B cell (primary cell): ENCODE measurements around the gene NDRG3. TPM values are rescaled to one million over a fixed set of nuclear protein-coding genes. Genes with fewer than 3 reads are reported as not detected.

Experiments used
- ATAC-seq: fragments of 200-7000 bp; cut with Tn5 transposase; one replicate; pipeline ENCODE4 v1.10.0; 2021; ENCODE audit warnings: low read depth, mild to moderate bottlenecking, moderate number of reproducible peaks, moderate library complexity
- CTCF ChIA-PET: fragments of 350-600 bp; sonication (Branson Sonifier 250); formaldehyde crosslinking; loops from one replicate; lab custom pipeline; 2021; ENCODE audit warnings: antibody characterized with exemption, inconsistent platforms; lab: Charles Lee
- POLR2A ChIA-PET: fragments of 350-600 bp; sonication (Branson Sonifier 250); formaldehyde crosslinking; loops from one replicate; lab custom pipeline; 2021; ENCODE audit warnings: antibody characterized with exemption; lab: Charles Lee
- DNase-seq: peaks from one replicate; pipeline ENCODE4 v3.0.0; 2013
- H2AFZ ChIP-seq: 2 replicates; pipeline ENCODE4 v1.6.1; 2012; ENCODE audit warnings: mild to moderate bottlenecking, low read depth, low read length; ENCODE audit not compliant: insufficient read depth, poor library complexity, severe bottlenecking
- H3K27ac ChIP-seq, 2 donors: 1 replicate in 1 of 2; 2 replicates in 1 of 2; pipeline ENCODE4 v1.5.1; 2012 to 2013; ENCODE audit warnings: low read length in 2 of 2, mild to moderate bottlenecking in 2 of 2, moderate library complexity in 1 of 2
- H3K27me3 ChIP-seq, 4 experiments: fragments of 200-600 bp in 1 of 4; sonication (generic) in 1 of 4; replicated peaks in 1 of 4; 1 replicate in 2 of 4; 2 replicates in 2 of 4; pipeline versions ENCODE4 v1.6.1 to v1.7.0; 2013 to 2016; ENCODE audit warnings: low read length in 3 of 4, mild to moderate bottlenecking in 2 of 4, mixed read lengths in 1 of 4, moderate library complexity in 1 of 4; ENCODE audit not compliant: insufficient read depth in 4 of 4, control insufficient read depth in 3 of 4; ENCODE audit errors: control extremely low read depth in 1 of 4
- H3K36me3 ChIP-seq, 2 experiments: replicated peaks in 1 of 2; 1 replicate in 1 of 2; 2 replicates in 1 of 2; pipeline versions ENCODE4 v1.6.1 to v1.7.1; 2013; ENCODE audit warnings: low read length in 1 of 2; ENCODE audit not compliant: insufficient read depth in 2 of 2, control insufficient read depth in 1 of 2; ENCODE audit errors: control extremely low read depth in 1 of 2, extremely low read depth in 1 of 2
- H3K4me1 ChIP-seq, 2 donors: fragments of 200-600 bp in 1 of 2; sonication (generic) in 1 of 2; 1 replicate in 1 of 2; 2 replicates in 1 of 2; pipeline versions ENCODE4 v1.5.1 to v1.6.1; 2013 to 2017; ENCODE audit warnings: low read length in 2 of 2; ENCODE audit not compliant: control insufficient read depth in 2 of 2, insufficient read depth in 2 of 2
- H3K4me2 ChIP-seq: replicated peaks from 2 replicates; pipeline ENCODE3; 2012; ENCODE audit warnings: mild to moderate bottlenecking, low read depth, low read length; ENCODE audit not compliant: poor library complexity, severe bottlenecking
- H3K4me3 ChIP-seq, 5 experiments: fragments of 200-600 bp in 1 of 5; sonication (generic) in 1 of 5; 1 replicate in 3 of 5; 2 replicates in 2 of 5; pipeline versions ENCODE4 v1.5.1 to v1.7.0; 2011 to 2016; ENCODE audit warnings: low read length in 4 of 5, mild to moderate bottlenecking in 4 of 5, low read depth in 2 of 5, control low read depth in 1 of 5, moderate library complexity in 1 of 5; ENCODE audit not compliant: insufficient read depth in 1 of 5; ENCODE audit errors: control extremely low read depth in 1 of 5, extremely low read depth in 1 of 5
- H3K79me2 ChIP-seq: fragments of 200-600 bp; sonication (generic); one replicate; pipeline ENCODE4 v1.6.0; 2016; ENCODE audit warnings: low read length; ENCODE audit not compliant: control insufficient read depth, insufficient read depth
- H3K9ac ChIP-seq: fragments of 200-600 bp; sonication (generic); 2 replicates; pipeline ENCODE4 v1.6.1; 2017; ENCODE audit warnings: mild to moderate bottlenecking, low read length, moderate library complexity
- H3K9me3 ChIP-seq, 3 donors: one replicate each; pipeline versions ENCODE4 v1.6.1 to v1.7.1; 2013; ENCODE audit warnings: low read length in 2 of 3; ENCODE audit not compliant: control insufficient read depth in 2 of 3, insufficient read depth in 1 of 3; ENCODE audit errors: control extremely low read depth in 1 of 3
- H4K20me1 ChIP-seq: 2 replicates; pipeline ENCODE4 v1.6.0; 2012; ENCODE audit warnings: mild to moderate bottlenecking, low read length; ENCODE audit not compliant: insufficient read depth, control insufficient read depth, poor library complexity, severe bottlenecking
- H3K27ac Mint-ChIP-seq: one replicate; pipeline ENCODE4 v1.8.0; 2021; ENCODE audit warnings: mixed read lengths
- H3K27me3 Mint-ChIP-seq: one replicate; pipeline ENCODE4 v1.8.0; 2021; ENCODE audit warnings: mixed read lengths
- H3K4me1 Mint-ChIP-seq: one replicate; pipeline ENCODE4 v1.8.0; 2021; ENCODE audit warnings: mixed read lengths
- H3K4me3 Mint-ChIP-seq: one replicate; pipeline ENCODE4 v1.8.0; 2021; ENCODE audit warnings: mixed read lengths
- H3K9me3 Mint-ChIP-seq: one replicate; pipeline ENCODE4 v1.8.0; 2022; ENCODE audit warnings: mixed read lengths; ENCODE audit not compliant: insufficient read depth
- EZH2 ChIP-seq: IDR thresholded peaks from 2 replicates; pipeline ENCODE4 v1.6.1; 2012; ENCODE audit warnings: borderline replicate concordance, low read depth, mild to moderate bottlenecking, moderate library complexity, low read length; ENCODE audit not compliant: insufficient read depth, poor library complexity, severe bottlenecking
- WGBS: methylation state at CpG from one replicate; pipeline ENCODE4 v1.1.5; 2013; ENCODE audit warnings: missing lambda C conversion rate; ENCODE audit not compliant: insufficient coverage; 5-methylcytosine and 5-hydroxymethylcytosine counted together
- intact Hi-C: fragments of 100-400 bp; cut with micrococcal nuclease; formaldehyde crosslinking; loops from one replicate; pipeline ENCODE4 v1.10.0; 2022
- polyA plus RNA-seq: library from polyadenylated mRNA; depleted of rRNA; stranded (reverse); fragments of >200 nt; gene quantifications from 2 replicates; pipeline ENCODE4 v1.2.3, GENCODE V29; 2012
- total RNA-seq, 2 donors: library from RNA; stranded (reverse); fragments of 120-200 nt in 1 of 2; gene quantifications; 1 replicate in 1 of 2; 2 replicates in 1 of 2; pipeline versions ENCODE4 v1.2.3 to v1.2.4, GENCODE V29; 2013 to 2022
- TF ChIP-seq, protein P1 (sequence below): fragments of 200-600 bp; IDR thresholded peaks from one replicate; pipeline ENCODE4 v1.8.0; 2022; ENCODE audit warnings: antibody characterized with exemption, mild to moderate bottlenecking

NDRG3 gene
- total and polyA plus RNA-seq, 2 donors (not counting 1 experiment from before 2014, with no cell fraction given) = 15.7 to 26.1 TPM

DNA sequence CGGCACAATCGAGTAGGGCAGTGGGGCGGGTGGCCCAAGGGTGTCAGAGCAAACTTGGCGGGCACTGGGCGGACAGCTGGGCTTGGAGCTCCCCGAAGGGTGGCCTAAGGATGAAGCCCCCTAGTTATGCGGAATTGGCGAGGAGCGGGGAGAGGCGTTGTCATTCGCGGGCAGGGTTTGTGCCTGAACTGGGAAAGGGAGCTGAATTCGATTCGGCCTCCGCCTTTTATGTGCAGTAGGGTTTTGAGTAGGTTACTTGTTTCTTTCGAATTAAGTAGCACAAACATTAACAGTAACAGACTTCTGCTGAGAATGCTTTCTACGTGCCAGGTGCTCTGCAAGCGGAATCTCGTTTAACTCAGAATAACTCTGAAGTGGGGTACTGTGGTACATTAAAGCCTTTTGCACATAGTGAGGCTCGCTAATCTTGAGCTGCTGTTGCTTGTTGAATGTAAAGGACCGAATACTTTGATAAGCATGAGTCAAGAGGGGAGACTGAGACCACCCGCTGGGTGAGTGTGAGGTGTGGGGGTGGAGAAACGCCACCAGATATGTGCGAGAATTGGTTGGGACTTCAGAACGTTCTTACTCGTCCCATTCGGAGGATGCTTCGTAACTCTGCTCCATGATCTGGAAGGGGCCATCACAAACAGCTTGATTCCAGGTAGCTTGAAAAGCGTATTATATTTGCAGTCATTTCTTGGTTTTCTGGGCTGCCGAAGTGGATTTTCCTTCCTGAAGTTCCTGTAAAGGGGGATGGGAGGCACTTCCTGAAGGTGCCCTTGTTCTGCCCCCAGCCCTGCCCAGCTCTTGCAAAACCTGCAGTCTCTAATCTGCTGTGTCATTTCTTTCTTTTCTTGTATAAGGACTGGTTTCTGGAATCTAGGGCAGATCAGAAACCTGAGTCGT, 139.5 kb downstream of the NDRG3 start:
- intact Hi-C loops = loop anchor here (10.0 kb wide), 1 partner anchor 568 kb away; the partner anchor contains the start of genes MROH8 and RPN2
- ChIA-PET POLR2A (interaction anchor here (0.6 to 4.2 kb wide), 9 partner anchors 11 to 231 kb away, joined by 3 to 98 read pairs (median 4); partner anchors contain the start of genes DSN1, MYL9, NDRG3 and TGIF2), CTCF (interaction anchor here (1.1 to 5.1 kb wide), 14 partner anchors 11 to 280 kb away, joined by 3 to 82 read pairs (median 6); partner anchors contain the start of genes DSN1, SLA2 and TGIF2)
- peaks cover 33% of the 10 kb centered on the region for H3K79me2 ChIP-seq
- H3K9me3 ChIP-seq = no peaks in the 10 kb centered on the region
- H4K20me1 ChIP-seq = peaks cover 5% of the 10 kb centered on the region
- Mint-ChIP-seq H3K9me3 (no peaks in the 10 kb centered on the region), H3K27ac (peak overlapping the region; percentile 95), H3K4me1 (peaks cover 45% of the 10 kb centered on the region), H3K27me3 (no peaks in the 10 kb centered on the region), H3K4me3 (peak overlapping the region; percentile 97)
- peaks cover 0 to 27% of the 10 kb centered on the region in 2 experiments for H3K36me3 ChIP-seq
- no peaks in the 10 kb centered on the region for H3K27me3 ChIP-seq
- peaks cover 22 to 33% of the 10 kb centered on the region in 2 donors for H3K4me1 ChIP-seq
- ATAC-seq (no peak), DNase-seq (no peak)
- peak overlapping the region; percentile 69 to 89 for H3K27ac ChIP-seq
- WGBS = 1% methylated on average over 21 of the region's 31 CpGs
- peak overlapping the region; percentile 85 for H2AFZ ChIP-seq
- peak overlapping the region; percentile 81 for H3K4me2 ChIP-seq
- peak overlapping the region; percentile 72 to 97 (median 90) for H3K4me3 ChIP-seq
- H3K9ac ChIP-seq = peak overlapping the region; percentile 93
- TF ChIP-seq, protein P1, sequence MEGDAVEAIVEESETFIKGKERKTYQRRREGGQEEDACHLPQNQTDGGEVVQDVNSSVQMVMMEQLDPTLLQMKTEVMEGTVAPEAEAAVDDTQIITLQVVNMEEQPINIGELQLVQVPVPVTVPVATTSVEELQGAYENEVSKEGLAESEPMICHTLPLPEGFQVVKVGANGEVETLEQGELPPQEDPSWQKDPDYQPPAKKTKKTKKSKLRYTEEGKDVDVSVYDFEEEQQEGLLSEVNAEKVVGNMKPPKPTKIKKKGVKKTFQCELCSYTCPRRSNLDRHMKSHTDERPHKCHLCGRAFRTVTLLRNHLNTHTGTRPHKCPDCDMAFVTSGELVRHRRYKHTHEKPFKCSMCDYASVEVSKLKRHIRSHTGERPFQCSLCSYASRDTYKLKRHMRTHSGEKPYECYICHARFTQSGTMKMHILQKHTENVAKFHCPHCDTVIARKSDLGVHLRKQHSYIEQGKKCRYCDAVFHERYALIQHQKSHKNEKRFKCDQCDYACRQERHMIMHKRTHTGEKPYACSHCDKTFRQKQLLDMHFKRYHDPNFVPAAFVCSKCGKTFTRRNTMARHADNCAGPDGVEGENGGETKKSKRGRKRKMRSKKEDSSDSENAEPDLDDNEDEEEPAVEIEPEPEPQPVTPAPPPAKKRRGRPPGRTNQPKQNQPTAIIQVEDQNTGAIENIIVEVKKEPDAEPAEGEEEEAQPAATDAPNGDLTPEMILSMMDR = no peak
- no peak for TF ChIP-seq EZH2
